Measurements from ENCODE around the gene SLC25A39.

The SLC25A39 gene

DNA sequence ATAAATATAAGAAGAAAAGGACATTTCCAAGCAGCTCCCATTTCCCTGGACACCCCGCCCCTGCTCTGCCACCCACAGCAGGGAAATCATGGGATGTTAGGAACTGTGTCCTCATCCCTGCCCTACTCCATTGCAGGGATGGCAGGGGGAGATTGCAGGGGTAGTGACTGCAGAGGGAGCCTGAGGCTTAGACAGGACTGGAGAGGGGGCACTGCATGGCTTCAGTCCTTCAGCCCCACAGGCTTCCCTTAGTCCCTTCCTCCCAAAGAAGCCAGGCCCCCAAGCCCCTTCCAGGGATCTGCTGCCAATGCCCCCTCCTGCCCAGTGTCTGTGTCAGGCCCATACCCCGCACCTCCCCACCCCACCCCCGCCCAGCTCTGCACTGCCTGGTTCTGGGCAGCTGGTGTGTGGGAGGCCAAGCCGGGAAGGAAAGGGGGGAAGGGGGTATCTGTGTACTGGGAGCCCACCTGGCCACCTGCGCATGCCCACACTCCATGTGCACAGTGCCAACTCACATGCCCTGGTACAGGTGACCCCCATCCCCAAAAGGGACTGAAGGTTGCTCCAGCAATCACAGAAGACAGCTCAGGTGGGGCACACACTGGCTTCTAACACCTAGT is 13.0 kb downstream of the SLC25A39 start:
- DNase-seq: no peak

DNA sequence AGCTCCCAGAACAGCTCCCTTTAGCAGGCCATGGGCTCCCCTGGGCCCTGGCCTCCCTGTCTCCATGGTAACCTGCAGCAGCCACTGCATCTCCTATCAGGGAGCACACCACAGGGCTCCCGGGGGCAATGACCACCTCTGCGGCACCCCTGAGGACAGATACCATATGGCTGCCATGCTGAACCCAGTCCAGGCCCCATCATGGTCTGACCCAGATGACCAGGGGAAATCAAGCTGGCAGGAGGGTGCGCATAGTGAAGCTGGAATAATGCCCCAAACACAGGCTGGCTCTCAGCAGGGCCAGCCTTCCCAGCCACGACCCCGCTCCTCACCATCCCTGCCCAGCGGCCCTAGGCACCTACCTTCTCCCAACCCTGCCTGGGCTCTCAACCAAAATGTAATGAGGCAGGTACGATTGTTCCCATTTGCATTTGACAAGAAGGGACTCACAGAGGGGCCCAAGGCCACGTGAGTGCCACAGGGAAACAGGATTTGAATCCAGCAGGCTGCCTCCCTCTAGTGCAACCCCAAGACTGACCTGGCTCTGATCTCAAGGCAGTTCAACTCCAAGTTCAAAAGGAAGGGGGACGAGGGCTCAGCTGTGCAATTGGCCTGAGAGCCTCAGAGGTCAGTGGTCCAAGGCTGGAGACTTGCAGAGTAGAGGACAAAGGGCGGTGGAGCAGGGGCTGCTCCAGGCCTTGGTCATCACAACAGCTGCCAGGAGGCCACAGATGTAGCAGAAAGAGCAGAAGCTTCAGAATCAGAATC is 13.8 kb downstream of the SLC25A39 start:
- DNase-seq: no peak

DNA sequence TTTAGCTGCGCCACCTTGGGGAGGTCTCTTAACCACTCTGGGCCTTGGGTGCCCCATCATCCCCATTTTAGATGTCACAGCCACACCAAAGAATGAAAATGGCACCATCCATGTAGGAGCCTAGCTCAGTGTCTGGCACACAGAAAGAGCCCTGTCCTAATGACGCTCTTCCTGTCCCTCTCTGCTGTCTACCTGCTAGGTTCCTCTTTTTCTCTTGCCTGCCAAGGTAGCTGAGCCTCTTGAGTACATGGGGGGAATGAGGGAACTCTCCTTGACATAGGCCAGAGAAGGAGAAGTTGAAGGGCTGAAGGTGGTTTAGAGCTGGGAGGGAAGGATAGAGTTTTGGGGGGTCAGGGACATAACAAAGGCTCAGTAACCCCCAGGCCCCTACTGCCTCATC is 14.4 kb downstream of the SLC25A39 start:
- no peak for DNase-seq

DNA sequence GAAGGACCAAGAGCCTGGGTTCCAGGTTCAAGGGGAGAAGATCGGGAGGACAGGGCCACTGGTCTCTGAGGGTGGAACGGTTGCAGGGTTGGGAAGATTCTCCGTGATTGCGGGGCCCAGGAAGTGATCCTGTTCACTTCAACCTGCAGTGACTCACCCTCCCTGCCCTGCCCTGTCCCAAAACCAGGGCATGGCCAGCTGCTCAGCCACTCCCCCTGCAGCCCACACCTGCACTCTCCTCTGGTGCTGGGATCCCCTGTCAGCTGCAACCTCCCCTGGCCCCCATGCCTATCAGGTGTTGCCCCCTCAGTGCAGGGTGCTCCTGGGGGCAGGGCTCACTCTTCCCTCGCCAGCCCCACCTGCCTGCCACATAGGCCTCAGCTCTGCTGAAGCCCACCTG is 15.2 kb downstream of the SLC25A39 start:
- DNase-seq: no peak

DNA sequence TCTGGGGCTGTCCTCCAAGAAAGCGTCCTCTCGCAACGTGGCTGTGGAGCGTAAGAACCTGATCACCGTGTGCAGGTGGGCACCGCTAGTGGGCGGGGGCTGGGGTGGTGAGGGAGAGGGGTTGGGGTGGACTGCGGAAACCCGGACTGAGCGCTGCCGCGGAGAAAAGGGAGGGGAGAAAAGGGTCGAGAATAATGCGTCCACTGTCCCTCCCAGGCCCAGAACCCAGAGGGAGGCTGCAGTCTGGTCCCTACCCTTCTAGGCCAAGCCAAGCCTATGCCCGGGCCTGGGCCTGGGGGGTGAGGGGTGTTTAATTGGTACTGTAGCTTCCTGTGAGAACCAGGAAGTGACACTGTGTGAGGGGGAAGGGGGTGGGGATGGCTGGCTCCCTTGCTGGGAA is 15.8 kb downstream of the SLC25A39 start:
- no peak for DNase-seq

DNA sequence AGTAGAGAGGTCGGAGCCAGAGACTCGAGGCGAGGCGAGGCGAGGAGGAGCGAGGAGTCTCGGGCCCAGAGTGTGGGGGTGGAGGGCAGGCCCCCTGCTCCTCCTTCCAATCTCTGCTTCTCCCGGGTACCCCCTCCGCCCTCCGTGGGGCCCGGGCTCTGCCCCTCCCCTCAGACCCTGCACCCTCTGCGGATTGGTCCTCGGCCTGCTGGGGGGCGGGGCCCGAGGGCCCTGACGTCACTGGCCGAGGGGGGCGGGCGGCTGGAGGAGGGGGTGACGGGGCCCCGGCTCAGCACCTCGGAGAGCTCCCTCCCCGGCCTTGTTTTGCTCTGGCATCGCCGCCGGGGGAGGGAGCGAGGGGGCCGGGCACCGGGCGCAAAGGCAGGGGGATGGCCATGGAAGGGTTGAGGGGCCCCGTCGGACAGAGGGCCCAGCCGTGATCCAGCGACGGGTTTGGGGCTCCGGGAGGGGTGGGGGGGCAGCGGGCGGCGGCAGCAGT is 16.3 kb downstream of the SLC25A39 start, which contains the start of gene RUNDC3A:
Gene RUNDC3A, plus strand, starts transcription at position 282 of the 499 bp plus-strand sequence. CDS start 232 bp downstream, outside the sequence.
- peak; percentile 48 for DNase-seq

DNA sequence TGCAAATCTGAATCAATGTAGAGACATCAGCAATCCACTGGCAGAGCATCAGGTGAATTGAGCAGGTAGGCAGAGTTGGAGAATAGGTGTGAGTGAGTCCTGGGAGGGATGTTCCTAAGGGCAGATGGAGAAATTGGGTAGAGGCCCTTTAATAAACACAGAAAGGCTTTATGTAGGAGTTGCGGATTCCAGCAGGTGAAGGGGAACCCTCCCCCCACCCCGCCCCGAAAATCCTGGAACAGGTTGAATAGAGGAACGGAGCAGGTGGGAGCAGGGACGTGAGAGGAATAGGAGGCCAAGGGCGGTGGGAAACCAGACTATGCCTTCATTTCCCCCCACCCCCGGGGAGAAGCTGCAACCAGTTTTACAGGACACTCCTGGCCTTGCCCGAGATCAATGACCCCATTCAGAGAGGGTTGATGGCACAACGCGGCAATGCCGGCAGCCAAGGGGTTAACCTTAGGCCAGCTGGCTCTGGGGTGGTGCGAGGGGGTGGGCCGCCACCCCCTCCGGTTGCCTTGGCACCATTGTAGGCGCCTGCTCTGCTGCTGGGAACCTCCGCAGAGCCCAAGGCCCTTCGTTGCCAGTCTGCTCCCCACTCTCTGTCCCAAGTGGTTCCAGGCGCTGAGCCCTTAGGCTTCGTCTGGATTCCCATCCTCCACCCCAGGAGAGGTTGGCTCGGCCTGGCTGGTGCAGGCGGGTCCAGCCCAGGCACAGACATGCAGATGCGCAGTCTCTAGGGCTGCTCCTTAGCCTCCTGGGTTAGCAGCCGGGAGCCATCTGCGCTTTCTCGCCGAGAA is 17.0 kb downstream of the SLC25A39 start:
- no peak for DNase-seq

DNA sequence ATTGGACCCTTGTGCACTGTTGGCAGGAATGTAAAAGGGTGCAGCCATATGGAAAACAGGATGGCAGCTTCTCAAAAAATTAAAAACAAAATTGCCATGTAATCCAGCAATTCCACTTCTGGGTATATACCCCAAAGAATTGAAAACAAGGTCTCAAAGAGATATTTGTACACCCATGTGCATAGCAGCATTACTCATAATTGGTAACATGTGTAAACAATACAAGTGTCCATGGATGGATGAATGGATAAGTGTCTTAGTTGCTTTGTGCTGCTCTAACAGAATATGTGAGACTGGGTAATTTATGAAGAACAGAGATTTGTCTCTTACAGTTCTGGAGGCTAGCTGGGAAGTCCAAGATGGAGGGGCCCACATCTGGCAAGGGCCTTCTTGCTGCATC is 20.0 kb downstream of the SLC25A39 start:
- DNase-seq: no peak

DNA sequence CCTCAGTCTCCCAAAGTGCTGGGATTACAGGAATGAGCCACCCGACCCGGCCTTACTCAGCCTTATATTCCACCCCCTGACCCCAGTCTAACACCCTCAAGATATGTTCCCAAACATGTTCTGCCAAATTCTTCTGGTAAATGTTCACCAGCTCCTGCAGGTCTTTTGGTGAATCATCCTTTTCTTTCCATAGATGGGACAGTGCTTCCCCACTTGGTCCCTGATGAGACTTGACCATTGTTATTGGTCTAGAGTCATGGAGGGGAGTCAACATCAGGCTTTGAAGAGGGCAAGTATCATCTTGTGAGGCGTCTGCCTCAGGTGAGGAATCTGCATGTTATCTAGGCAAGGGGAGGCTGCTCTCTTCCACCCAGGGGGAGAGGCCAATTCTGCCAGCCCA is 26.6 kb downstream of the SLC25A39 start:
- DNase-seq: no peak

DNA sequence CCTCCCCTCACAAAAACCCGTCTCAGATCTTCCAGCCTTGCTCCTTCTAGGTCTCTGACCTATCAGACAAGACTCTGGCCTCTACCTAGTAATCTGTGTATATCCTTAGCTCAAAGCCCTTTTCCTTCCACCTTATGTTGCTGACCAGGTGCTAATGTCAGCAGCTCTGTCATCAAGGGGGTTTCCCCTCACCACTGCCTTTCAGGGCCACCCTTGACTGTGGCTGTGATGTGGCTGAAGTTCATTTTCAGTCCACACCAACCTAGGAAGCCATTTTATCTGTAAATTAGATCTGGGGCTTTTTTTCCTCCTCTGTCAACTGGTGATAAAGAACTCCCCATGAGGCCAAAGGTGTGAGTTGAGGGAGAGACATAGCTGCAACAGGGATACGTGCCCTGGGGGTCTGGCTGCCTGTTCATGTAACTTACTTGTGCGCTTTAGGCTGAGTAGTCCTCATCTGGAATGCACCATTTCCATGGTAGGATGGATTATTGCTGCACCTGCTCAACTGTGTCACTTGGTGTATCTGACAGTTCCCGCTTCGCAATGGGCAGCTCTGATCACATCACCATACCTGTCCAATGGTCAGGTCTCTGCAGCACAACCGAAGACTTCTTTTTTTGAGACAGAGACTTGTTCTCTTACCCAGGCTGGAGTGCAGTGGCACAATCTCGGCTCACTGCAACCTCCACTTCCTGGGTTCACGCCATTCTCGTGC is 31.0 kb downstream of the SLC25A39 start:
- no peak for DNase-seq

DNA sequence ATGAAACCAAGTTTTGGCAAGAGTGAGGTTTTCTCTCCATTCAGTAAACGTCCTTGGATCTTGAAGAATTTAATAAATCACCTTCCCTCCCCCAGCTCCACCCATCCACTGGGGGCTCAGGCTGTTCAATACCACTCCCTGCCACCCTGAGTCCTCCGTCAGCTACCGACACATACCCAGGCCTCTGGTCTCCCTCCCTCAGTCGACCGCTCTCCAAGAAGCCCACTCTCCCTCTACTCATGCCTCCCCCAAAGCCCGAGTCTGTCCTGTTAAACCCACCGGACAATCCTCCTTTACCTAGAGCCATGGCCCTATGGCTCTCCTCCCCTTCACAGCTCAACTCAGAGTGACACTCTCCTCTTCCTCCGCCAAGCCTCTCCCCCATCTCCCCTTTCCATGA is 37.0 kb downstream of the SLC25A39 start:
- DNase-seq: no peak

DNA sequence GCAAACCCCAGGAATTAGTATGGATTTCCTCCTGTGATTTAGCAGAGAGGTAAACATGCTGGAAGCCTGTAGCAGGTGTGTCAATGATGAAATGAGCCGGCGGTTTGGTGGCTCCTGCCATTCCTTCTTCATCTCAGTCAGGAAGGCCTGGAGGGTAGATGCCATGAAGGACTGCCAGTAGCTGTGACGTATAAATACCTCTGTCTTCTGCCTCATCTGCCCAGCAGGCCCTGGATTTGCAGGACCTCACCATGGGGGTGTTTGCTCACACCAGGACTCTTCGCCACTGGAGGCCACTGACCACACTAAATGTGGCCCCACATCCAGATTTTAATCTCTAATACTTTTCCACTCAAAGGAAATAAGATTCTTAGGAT is 40.6 kb downstream of the SLC25A39 start:
- no peak for DNase-seq

DNA sequence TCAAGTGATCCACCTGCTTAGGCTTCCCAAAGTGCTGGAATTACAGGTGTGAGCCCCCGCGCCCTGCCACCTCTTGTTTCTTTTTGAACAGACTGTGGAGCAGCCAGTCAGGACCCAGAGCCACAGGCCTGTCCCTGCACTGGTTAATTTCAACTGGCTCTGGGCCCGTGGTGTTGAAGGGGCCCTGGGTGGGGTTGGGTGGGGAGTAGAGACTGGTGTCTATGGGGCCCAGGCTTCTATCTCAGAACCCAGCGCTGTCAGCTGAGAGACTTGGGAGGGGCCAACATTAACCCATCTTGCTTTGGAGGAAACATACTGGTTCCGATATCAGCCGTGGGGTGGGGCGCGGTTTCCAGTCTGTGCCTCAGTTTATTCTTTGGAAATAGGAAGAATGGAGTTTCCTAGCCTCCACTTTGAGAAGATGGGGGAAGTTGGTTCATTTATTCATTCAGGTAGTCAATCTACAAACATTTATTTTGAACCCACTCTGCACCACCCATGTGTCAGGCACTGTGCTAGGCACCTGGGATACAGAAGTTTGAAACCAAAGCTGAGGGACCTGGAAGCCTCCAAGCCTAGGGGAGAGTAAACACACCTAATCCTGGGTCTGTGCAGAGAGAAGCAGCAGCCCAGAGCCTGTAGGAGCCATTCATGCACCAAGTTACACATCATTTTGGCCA is 41.1 kb downstream of the SLC25A39 start:
- no peak for DNase-seq

DNA sequence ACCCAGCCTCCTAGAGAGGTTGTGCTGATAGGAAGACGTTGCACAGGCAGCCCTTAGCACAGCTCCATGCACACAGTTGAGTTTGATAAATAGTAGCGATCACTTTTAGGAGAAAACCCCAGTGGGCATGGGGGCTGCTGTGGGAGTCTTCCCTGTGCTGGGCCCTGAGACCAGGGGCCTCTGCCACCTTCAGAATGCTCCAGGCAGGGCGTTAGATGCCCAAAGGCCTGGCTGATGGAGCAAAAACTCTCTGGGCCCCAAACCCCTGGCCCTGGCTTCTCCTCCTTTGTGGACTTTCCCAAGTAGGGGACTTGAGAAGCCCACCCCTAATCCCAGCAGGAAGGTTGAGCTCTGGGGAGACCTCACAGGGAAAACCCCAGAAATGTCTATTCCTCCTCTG is 42.4 kb downstream of the SLC25A39 start:
- no peak for DNase-seq

DNA sequence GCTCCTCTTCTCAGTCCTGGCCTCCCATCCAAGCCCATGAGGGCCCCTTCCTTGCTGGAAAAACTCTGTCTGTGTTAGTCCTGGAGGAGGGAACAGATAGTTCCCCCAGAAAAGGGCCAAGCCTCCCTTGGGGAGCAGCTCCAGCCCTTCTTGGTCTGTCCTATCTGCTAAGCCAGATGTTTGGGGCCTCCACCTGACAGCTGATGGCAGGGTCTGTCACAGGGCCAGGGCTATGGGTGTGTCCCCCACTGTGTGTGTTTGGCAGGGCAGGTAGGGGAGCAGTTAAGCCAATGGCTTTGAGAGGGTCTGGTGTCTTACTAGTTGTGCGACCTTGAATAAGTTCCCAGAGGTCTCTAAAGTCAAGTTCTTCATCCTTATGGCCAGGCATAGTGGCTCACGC is 43.1 kb downstream of the SLC25A39 start:
- no peak for DNase-seq

DNA sequence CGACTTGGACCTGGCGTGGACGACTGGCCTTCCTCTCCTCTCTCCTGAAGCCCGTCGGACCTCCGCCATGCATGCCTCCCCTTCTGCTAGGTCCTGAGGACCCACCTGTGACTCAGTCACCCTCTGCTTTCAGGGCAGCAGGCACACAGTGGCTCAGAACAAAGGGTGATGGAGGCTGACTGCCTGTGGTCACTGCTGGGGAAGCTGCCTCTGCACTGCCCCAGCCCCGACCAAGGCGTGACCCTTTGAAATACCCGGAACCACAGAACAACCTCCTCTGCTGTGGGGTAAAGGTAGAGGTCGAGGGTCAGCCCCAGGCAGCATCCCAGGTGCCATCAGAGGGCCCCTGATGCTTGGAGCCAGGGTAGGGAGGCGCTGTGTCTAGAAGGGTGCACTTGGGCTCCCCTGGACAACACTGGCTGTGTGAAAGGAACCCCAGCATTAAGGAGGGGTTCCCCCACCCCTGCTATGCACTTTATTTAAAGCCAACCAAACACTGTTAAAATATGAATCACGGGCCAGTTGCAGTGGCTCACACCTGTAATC is 44.2 kb downstream of the SLC25A39 start:
- DNase-seq: no peak

DNA sequence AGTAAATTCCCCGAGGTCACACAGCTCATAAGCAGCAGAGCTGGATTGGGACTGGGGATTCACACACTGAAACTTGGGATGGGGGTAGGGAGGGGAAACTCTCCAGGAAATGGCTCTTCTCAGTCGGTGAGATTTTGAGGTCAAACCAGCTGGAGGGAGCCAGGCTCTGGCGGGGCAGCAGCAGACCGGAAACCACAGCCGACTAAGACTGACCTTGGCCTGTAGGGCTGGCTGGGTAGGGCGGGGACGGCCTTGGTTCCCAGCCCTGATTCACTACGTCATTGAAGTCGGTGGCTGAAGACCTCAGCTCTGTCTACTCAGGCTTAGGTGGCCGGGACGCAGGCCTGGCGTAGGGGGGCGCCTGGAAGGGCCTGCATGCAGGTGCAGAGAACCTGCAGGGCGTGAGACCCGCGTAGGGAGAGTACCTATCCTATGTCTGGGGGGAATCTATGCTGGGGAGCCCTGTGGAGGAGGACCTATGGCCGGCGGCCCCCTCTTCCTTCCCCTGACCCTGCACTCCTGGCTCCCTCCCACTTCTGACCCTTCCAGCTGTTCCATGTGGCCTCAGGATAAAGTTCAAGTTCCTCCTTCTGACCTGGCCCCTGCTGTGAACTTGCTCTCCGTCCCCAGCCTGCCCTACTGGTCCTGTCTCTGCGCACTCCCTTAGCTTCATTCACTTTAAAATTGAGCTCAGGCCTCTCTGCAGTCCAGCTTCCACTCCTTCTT is 44.8 kb downstream of the SLC25A39 start:
- DNase-seq: peak; percentile 94

DNA sequence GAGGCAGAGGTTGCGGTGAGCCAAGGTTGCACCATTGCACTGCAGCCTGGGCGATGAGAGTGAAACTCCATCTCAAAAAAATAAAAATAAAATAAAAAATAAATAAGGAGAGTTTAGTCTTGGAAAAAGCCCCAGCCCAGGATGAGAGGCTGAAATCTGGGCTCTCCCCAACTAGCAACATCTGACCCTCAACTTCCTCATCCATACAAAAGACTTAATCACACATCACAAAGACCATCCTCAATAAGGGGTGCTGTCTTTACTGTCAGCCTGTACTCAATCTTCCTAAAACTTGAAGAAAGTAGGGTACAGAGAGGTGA is 45.3 kb downstream of the SLC25A39 start:
- no peak for DNase-seq

DNA sequence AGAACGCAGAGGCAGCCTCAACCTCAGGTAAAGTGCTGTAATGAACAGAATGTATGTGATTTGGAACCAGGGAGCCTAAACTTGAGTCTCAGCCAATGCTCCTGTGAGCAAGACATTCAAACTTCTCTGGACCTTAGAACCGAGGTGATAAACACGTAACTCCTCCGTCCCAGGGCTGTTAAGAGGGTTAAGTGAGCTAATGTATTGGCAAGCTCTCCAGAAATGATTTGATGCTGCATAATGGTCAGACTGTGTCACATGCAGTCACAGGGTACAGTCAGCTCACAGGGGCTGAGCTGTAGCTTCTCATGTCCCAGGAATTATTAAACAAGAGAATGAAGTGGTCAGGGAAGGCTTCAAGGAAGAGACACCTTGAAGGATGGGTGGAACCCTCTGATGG is 46.6 kb downstream of the SLC25A39 start:
- no peak for DNase-seq

DNA sequence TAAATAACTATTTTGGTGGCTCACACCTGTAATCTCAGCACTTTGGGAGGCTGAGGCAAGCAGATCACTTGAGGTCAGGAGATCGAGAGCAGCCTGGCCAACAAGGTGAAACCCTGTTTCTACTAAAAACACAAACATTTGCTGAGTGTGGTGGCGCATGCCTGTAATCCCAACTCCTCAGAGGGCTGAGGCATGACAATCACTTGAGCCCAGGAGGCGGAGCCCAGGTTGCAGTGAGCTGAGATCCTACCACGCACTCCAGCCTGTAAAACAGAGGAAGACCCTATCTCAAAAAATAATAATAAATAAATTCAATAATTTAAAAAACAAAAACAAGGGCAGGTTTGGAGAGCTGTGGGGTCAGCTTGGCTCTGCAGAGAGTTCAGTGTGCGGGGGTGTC is 51.0 kb downstream of the SLC25A39 start:
- DNase-seq: no peak

DNA sequence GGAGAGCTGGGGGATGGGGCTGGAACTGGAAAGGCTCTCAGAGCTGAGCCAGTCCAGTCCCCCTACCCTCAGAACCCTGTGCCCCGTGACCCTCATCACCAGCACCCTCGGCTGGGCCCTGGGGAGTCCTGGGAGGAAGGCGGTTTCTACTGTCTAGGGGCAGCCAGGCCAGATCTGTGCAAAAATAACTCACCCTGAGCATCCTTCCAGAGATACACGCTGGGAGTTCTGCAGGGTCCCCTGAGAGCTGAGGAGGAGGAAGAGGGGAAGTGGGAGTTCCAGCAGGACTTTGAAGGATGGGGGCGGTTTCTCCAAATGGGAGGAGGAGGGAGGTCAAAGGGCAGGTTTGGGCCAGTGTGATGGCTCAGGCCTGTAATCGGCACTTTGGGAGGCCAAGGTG is 51.7 kb downstream of the SLC25A39 start:
- DNase-seq: no peak
